Adipocyte (in vitro differentiated cells): ENCODE data around the gene EEF1B2.
"Not testable (repeated sequence)": the region's sequence is repeated elsewhere in the genome, so short reads cannot be mapped to it uniquely, and the experiment has no call there.

Experiments
- DNase-seq: peaks from one replicate; pipeline ENCODE4 v3.0.0-alpha.2; 2015; ENCODE audit warnings: low read depth
- H3K27me3 ChIP-seq: replicated peaks from 2 replicates; pipeline ENCODE4 v1.7.0; 2013; ENCODE audit warnings: mild to moderate bottlenecking, low read length, moderate library complexity; ENCODE audit not compliant: control insufficient read depth, insufficient read depth
- H3K36me3 ChIP-seq: 2 replicates; pipeline ENCODE4 v1.7.0; 2013; ENCODE audit warnings: low read length, mild to moderate bottlenecking, moderate library complexity; ENCODE audit not compliant: control insufficient read depth, insufficient read depth, severe bottlenecking
- H3K4me1 ChIP-seq: 2 replicates; pipeline ENCODE4 v1.7.0; 2013; ENCODE audit warnings: mild to moderate bottlenecking, low read length, moderate library complexity; ENCODE audit not compliant: control insufficient read depth, insufficient read depth
- H3K4me3 ChIP-seq: 2 replicates; pipeline ENCODE4 v1.7.0; 2013; ENCODE audit warnings: mild to moderate bottlenecking, low read length, moderate library complexity
- H3K9ac ChIP-seq: 2 replicates; pipeline ENCODE4 v1.7.0; 2013; ENCODE audit warnings: mild to moderate bottlenecking, low read length, moderate library complexity
- H3K9me3 ChIP-seq: 2 replicates; pipeline ENCODE4 v1.7.0; 2013; ENCODE audit warnings: mild to moderate bottlenecking, low read length, moderate library complexity; ENCODE audit not compliant: control insufficient read depth

The EEF1B2 gene

DNA sequence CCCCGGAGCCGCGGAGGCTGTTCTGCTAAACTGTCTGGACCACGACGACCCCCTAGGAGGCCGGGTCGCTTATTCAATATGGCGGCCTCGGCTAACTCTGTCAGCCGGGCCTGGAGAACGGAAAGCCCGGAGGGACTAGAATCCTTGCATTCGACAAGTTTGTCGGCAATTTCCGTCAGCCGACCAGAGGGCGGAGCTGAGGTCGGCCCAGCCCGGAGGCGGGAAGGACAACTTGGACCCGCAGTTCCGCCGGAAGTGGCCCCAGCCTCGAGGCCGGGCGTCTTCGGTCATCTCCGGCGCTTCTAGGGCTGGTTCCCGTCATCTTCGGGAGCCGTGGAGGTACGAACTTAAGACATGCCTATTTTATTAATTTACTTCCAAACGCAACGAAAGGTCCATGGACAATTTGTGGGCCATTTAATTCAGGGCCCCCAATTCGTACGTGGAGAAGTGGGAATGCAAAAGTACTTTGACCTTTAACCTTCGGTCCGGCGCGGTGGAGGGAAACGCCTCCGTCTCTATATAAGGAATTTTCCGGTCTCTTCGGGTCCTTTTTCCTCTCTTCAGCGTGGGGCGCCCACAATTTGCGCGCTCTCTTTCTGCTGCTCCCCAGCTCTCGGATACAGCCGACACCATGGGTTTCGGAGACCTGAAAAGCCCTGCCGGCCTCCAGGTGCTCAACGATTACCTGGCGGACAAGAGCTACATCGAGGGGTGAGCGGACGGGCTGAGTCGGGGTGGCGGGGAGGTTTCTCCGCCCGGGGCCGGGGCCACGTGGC is at the start of gene EEF1B2, which contains the start of gene NDUFS1:
Gene EEF1B2, plus strand, starts transcription at position 550 of the 779 bp plus-strand sequence. Its CDS starts 85 bp downstream, at position 635.
Gene NDUFS1, minus strand, starts transcription at position 99 of the 779 bp plus-strand sequence. CDS start 5,766 bp downstream, outside the sequence.
- Histone ChIP-seq H3K4me3 (peak within 1 kb of the TSS; percentile 99), H3K9ac (peak within 1 kb of the TSS; percentile 98), H3K9me3 (no peaks in the 10 kb centered on the region), H3K36me3 (peaks cover 34% of the 10 kb centered on the region), H3K4me1 (peaks cover 33% of the 10 kb centered on the region), H3K27me3 (no peaks in the 10 kb centered on the region)
- DNase-seq = peak; percentile 100

GRCh38 chr2:206112108-206112507 is 47.6 kb upstream of the EEF1B2 start:
- no peak for DNase-seq
- Histone ChIP-seq H3K9me3 (no peaks in the 10 kb centered on the region), H3K4me1 (no peaks in the 10 kb centered on the region), H3K4me3 (no peak overlapping the region), H3K36me3 (no peaks in the 10 kb centered on the region), H3K9ac (no peak overlapping the region), H3K27me3 (no peaks in the 10 kb centered on the region)

- no peaks in the 10 kb centered on the region for H3K4me1 ChIP-seq
- H3K27me3 ChIP-seq = no peaks in the 10 kb centered on the region
- H3K36me3 ChIP-seq = no peaks in the 10 kb centered on the region
- no peak for DNase-seq
- H3K9ac ChIP-seq = no peak overlapping the region
- H3K4me3 ChIP-seq = no peak overlapping the region
- H3K9me3 ChIP-seq = no peaks in the 10 kb centered on the region
Measured at GRCh38 chr2:206112846-206113547, 46.7 kb upstream of the EEF1B2 start.

- Histone ChIP-seq H3K27me3 (no peaks in the 10 kb centered on the region), H3K9ac (no peak overlapping the region), H3K36me3 (peaks cover 4% of the 10 kb centered on the region), H3K4me1 (no peaks in the 10 kb centered on the region), H3K4me3 (no peak overlapping the region), H3K9me3 (no peaks in the 10 kb centered on the region)
- DNase-seq = no peak
Measured at GRCh38 chr2:206115026-206115578, 44.6 kb upstream of the EEF1B2 start.

DNA sequence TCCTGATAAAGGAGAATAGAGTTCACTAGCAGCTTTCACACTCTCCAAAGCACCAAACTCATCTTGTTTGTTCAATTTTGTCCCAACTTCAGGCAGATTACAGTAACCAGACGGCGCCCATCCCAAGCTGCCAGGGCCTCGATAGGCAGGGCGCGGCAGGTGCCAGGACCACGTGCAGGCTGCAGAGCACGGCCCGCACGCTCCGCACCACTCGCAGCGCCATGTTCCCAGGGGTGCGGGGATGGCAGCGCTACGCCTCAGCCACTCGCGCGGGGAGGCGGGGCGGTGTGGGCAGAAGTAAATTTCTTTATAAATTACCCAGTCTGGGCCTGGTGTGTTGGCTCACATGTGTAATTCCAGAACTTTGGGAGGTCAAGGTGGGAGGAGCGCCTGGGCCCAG is 43.4 kb upstream of the EEF1B2 start:
- H3K4me1 ChIP-seq = no peaks in the 10 kb centered on the region
- H3K9ac ChIP-seq = no peak overlapping the region
- no peak overlapping the region for H3K4me3 ChIP-seq
- H3K27me3 ChIP-seq = no peaks in the 10 kb centered on the region
- peaks cover 16% of the 10 kb centered on the region for H3K36me3 ChIP-seq
- H3K9me3 ChIP-seq = no peaks in the 10 kb centered on the region
- no peak for DNase-seq

GRCh38 chr2:206122569-206122968 is 37.1 kb upstream of the EEF1B2 start:
- H3K27me3 ChIP-seq, DNase-seq, H3K4me3 ChIP-seq, H3K9ac ChIP-seq, H3K4me1 ChIP-seq, H3K9me3 ChIP-seq: not testable (repeated sequence)
- H3K36me3 ChIP-seq = peaks cover 76% of the 10 kb centered on the region

- Histone ChIP-seq H3K4me3 (no peak overlapping the region), H3K9ac (no peak overlapping the region), H3K4me1 (no peaks in the 10 kb centered on the region), H3K9me3 (no peaks in the 10 kb centered on the region), H3K36me3 (peaks cover 94% of the 10 kb centered on the region), H3K27me3 (no peaks in the 10 kb centered on the region)
- DNase-seq = peak; percentile 29
Measured at GRCh38 chr2:206125901-206126300, 33.8 kb upstream of the EEF1B2 start.

GRCh38 chr2:206127656-206128055 is 32.0 kb upstream of the EEF1B2 start:
- H3K4me1 ChIP-seq = no peaks in the 10 kb centered on the region
- DNase-seq = no peak
- H3K36me3 ChIP-seq = peaks cover 93% of the 10 kb centered on the region
- no peak overlapping the region for H3K9ac ChIP-seq
- no peak overlapping the region for H3K4me3 ChIP-seq
- H3K27me3 ChIP-seq = no peaks in the 10 kb centered on the region
- H3K9me3 ChIP-seq = no peaks in the 10 kb centered on the region

GRCh38 chr2:206143451-206143850 is 16.2 kb upstream of the EEF1B2 start:
- no peaks in the 10 kb centered on the region for H3K9me3 ChIP-seq
- H3K36me3 ChIP-seq = peaks cover 91% of the 10 kb centered on the region
- no peak overlapping the region for H3K4me3 ChIP-seq

GRCh38 chr2:206144383-206144782 is 15.3 kb upstream of the EEF1B2 start:
- Histone ChIP-seq H3K9me3 (no peaks in the 10 kb centered on the region), H3K9ac (no peak overlapping the region), H3K36me3 (peaks cover 95% of the 10 kb centered on the region), H3K4me1 (no peaks in the 10 kb centered on the region), H3K27me3 (no peaks in the 10 kb centered on the region), H3K4me3 (no peak overlapping the region)
- no peak for DNase-seq

More at GRCh38 chr2:206143451-206143850, 16.2 kb upstream of the EEF1B2 start:
- no peak overlapping the region for H3K9ac ChIP-seq
- no peaks in the 10 kb centered on the region for H3K4me1 ChIP-seq
- no peak for DNase-seq
- H3K27me3 ChIP-seq = no peaks in the 10 kb centered on the region

GRCh38 chr2:206145665-206146064 is 14.0 kb upstream of the EEF1B2 start:
- Histone ChIP-seq H3K36me3 (peaks cover 95% of the 10 kb centered on the region), H3K9ac (no peak overlapping the region), H3K4me3 (no peak overlapping the region), H3K4me1 (no peaks in the 10 kb centered on the region), H3K27me3 (no peaks in the 10 kb centered on the region), H3K9me3 (no peaks in the 10 kb centered on the region)
- DNase-seq = no peak
